GM19397 (cell line): ENCODE measurements around the gene SIK3.
A peak's percentile ranks its signal among the peaks of the same experiment; 100 is the strongest.

Experiments
- ATAC-seq: cut with Tn5 transposase; IDR thresholded peaks from one replicate; pipeline ENCODE4 v1.9.1; 2021; ENCODE audit warnings: mild to moderate bottlenecking, moderate library complexity; ENCODE audit not compliant: unreplicated experiment

SIK3 gene

DNA sequence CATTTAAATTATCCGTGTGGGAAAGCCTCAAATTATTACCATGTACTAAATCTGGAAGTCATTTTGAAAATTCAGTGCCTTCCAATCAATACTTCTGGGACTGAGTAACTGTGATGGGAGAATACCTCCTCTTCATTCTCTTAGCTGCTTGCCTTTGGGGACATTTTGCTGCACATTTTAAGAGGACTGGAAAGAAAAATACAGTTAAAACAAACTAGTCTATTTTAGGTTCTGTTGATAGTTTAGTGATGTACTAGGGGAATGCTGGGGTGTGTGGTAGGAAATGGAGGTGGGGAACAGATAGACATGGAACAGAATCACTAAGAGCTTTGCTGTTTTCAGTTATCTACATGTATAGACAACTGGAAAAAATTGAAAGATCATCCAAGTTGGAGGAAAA, 195.1 kb downstream of the SIK3 start:
- no peak for ATAC-seq

DNA sequence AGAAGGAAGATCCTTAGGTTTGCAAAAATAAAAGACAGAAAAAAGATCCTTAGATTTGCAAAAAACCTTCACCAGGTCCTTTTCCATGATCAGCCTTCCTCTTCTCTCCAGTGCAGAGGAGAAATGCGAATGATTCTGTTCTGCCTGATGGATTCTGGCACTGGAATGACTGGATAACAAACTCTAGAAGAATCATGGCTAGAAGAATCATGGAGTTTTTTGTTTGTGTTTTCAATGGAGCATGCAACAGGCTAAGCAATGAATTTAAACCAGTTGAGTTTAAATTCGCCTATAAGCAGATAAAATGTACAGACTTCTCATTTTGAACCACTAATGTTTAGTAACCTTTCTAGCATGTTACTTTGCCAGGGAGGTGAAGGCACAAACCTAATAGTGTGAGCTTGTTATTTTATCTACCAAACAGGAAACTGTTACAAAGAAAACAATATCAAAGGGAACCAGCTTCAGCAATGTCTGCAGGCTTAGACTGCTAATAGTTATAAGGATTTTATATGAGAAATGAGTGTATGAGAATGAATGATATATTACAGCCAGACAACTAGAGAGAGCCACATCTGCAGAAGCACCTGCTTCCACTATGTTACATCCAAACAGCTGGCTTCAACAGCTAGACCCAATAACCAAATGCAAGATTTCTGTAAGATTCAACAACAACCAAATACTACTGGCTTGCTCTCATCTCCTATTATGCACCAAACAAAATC, 196.1 kb downstream of the SIK3 start:
- no peak for ATAC-seq

- ATAC-seq, result no peak
Observed at GRCh38 chr11:116901211-116901610, 197.0 kb downstream of the SIK3 start.

- ATAC-seq, result no peak
Observed at GRCh38 chr11:116896211-116896610, 202.0 kb downstream of the SIK3 start.

- no peak for ATAC-seq
Observed at GRCh38 chr11:116895048-116895757, 203.0 kb downstream of the SIK3 start.

GRCh38 chr11:116893906-116894305, 204.3 kb downstream of the SIK3 start:
- ATAC-seq, result no peak

- no peak for ATAC-seq
Observed at GRCh38 chr11:116893437-116893836, 204.8 kb downstream of the SIK3 start.

GRCh38 chr11:116892374-116892773, 205.9 kb downstream of the SIK3 start:
- no peak for ATAC-seq

GRCh38 chr11:116891746-116892145, 206.5 kb downstream of the SIK3 start:
- no peak for ATAC-seq

DNA sequence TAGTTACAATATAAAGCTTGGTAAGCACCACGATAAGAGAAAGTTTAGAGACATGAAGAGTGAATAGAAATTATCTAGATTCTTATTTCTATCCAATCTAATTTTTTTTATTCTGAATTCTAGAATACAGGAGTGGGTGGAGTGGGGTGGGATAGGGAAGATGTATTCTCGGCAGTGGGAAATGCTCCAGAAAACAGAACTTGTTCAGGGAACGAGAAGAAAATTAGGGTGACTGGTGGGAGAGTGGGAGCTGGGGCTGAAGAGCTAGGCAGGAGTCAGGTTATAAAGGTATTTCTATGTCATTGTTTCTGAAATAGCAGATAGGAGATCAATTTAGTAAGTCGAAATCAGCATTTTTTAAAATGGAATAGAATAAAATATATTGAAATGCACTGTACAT, 207.6 kb downstream of the SIK3 start:
- no peak for ATAC-seq

- peak; percentile 78 for ATAC-seq
Observed at GRCh38 chr11:116890193-116890592, 208.0 kb downstream of the SIK3 start.

DNA sequence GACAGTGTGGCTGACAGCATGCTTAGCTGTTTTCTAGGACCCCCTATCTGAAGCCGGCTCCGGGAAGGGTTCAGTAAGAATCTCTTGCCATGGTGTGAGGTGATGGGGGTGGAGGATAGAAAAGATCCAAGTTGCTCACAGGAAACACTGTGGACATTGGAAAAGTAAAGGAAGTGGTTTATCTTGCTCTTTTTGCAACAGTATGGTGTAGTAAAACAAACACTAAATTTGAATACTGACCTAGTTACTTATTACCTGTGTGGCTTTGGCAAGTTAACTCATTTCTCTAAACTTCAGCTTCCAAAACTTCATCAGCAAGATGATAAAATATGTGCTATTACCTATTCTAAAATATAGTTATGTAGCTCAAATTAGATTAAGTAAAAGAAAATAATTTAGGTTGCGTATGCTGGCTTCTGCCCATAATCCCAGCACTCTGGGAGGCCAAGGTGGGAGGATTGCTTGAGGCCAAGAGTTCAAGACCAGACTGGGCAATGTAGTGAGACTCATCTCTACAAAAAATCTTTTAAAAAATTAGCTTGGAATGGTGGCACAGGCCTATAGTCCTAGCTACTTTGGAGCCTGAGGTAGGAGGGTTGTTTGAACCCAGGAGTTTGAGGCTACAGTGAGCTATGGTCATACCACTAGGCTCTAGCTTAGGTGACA, 209.2 kb downstream of the SIK3 start:
- no peak for ATAC-seq

DNA sequence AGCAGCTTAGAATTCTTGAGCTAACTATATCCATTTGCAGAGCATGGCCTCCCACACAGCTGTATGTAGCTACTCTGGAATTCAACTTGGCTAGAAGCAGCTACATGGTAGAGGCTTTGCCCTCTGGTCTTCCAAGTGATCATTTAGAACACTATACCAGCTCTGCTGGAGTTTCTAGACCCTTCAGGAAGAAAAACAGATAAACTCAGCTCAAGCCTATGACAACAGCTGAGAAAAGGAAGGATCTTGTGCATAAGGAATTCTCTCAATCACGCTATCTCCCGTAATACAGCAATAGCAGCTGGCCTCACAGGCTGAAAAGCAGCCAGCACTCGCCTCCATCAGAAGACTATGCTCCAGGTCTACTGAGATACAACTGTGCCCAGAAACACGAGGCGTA, 210.2 kb downstream of the SIK3 start:
- no peak for ATAC-seq

GRCh38 chr11:116885951-116886655, 212.1 kb downstream of the SIK3 start:
- ATAC-seq, result no peak

DNA sequence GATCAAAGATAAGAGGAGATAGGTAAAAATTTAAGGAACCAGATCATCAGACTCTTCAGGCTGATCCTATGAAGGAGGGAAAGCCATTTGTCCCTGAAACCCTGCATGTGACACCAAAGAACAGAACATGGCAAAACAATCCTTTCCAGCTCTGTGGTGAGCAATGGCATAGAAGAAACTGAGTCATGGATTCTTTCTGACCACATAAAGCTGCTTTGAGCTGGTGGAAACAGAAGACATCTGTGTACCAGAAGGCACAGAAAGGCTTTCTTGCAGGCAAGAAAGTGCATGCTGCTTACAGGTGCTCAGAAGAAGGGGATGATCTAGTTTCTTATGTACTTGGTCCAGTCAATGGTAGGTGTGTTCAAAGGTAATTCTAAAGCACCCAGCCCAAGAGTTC, 215.8 kb downstream of the SIK3 start:
- no peak for ATAC-seq

DNA sequence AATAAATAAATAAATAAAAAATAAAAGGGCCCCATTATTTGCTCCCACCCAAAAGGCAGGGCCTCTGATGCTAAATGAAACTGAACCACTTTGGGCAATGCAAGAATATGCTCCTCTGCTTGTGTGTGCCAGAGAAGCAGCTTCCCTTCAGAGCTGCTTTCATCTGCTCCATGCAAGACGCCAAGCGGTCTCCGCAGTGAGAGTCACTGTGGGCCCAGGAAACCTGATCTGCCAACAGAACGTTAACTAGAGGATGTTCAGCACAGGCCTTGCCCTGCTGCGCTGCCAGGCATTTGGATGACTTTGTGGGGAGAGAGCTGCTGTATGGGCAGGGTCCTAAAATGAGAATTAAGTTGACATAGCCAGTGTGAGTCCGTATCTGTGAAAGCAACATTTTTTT, 217.1 kb downstream of the SIK3 start:
- no peak for ATAC-seq

DNA sequence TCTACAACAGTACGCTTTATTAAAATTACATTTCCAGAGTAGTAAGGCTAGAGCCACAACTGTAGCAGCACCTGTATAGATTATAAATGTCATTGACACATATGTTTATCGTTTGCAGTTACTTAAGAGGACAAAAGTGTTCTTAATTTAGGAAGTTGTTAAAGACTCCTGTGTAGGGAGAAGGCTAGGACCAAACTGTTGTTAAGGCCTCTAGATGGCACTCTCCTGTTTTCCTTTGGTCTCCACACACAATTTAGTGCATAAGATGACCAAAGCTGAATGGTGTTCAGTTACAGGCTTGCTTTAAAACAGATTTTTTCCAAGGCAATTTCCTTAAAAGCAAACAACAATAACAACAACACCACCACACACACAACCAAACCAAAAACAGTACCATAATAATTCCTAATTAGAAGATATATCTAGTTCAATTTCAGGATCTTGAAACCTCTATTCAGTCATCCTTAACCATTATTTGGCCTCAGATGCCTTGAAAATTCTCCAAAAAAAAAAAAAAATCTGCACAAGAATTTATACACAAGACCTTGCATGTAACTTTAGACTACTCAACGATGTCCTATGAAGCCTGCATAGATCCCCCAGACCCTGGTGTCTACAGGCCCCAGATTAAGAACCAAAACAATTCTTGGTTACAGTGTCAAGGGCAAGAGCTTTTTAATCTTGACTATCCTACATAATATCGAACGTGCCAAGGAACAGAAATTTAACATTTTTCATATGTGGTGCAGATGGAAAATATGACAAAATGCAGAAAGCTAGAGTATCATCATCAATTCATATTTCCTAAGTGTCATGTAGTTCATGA, 218.2 kb downstream of the SIK3 start:
- no peak for ATAC-seq

GRCh38 chr11:116876656-116877055, 221.6 kb downstream of the SIK3 start:
- ATAC-seq, result no peak

DNA sequence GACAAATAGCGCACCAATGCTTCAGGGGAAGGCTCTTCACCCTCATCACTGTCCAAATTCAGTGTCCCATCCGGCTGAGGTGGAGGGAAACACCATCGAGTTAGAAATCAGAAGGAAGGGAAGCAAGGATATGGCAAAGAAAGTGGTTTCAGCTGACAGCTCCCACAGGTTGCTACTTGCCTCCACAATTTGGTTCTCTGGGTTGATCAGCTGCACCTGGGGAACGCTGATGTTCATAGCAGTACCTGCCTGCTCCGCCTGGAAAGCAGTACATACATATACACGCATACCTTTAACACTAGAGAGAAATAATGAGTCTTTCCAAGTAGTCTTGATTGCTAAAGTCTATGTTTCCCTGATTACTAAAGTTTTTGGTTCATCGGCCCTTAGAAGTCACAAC, 223.0 kb downstream of the SIK3 start:
- no peak for ATAC-seq

GRCh38 chr11:116874251-116874650, 224.0 kb downstream of the SIK3 start:
- no peak for ATAC-seq

- no peak for ATAC-seq
Observed at GRCh38 chr11:116873381-116873780, 224.8 kb downstream of the SIK3 start.
